HepG2 (cell line): ENCODE measurements around the gene S100Z. TPM values are rescaled to one million over a fixed set of nuclear protein-coding genes. Genes with fewer than 3 reads are reported as not detected.
A peak's percentile ranks its signal among the peaks of the same experiment; 100 is the strongest.

ENCODE experiments used
- ATAC-seq: fragments of 200-7000 bp; cut with Tn5 transposase; 3 replicates; pipeline ENCODE4 v1.9.1; 2020; ENCODE audit warnings: mild to moderate bottlenecking, moderate library complexity
- BruUV-seq: library from RNA; stranded (reverse); fragments of 400-500 nt; replicated peaks from 2 replicates; lab custom pipeline; 2021; lab: Mats Ljungman, UMichigan
- CTCF ChIA-PET: fragments of 300-600 bp; formaldehyde crosslinking; extraction: SDS; loops from one replicate; lab custom pipeline; 2021; ENCODE audit warnings: low total read pairs, inconsistent platforms, low intra/inter-chr PET ratio; lab: Yijun Ruan, JAX
- POLR2A ChIA-PET: fragments of 350-600 bp; sonication (Branson Sonifier 250); formaldehyde crosslinking; loops from one replicate; lab custom pipeline; 2020; ENCODE audit warnings: antibody characterized with exemption, inconsistent platforms; lab: Yijun Ruan, JAX
- DNase-seq: peaks from one replicate; pipeline ENCODE4 v3.0.0-alpha.2; 2015; ENCODE audit warnings: low spot score
- FAIRE-seq: peaks from 3 replicates; lab custom pipeline; 2011; peaks lifted over from hg19 to GRCh38; lab: Jason Lieb, UNC
- H2AFZ ChIP-seq: one replicate; pipeline ENCODE4 v1.6.1; 2011; ENCODE audit warnings: low read length, inconsistent platforms
- H3K27ac ChIP-seq: fragments of 300-600 bp; 3 replicates; pipeline ENCODE4 v1.8.0; 2011; ENCODE audit warnings: mixed run types, mild to moderate bottlenecking, mixed read lengths, low read length, inconsistent platforms; ENCODE audit not compliant: insufficient read depth; ENCODE audit errors: extremely low read length
- H3K27me3 ChIP-seq, 2 experiments: fragments of 200-600 bp in 1 of 2; 2 replicates in 1 of 2; 3 replicates in 1 of 2; pipeline versions ENCODE4 v1.6.0 to v1.8.0; 2011; ENCODE audit warnings: low read length in 2 of 2, mild to moderate bottlenecking in 2 of 2, moderate library complexity in 2 of 2, inconsistent platforms in 1 of 2; ENCODE audit not compliant: insufficient read depth in 2 of 2, control insufficient read depth in 1 of 2
- H3K36me3 ChIP-seq, 2 experiments: fragments of 200-600 bp in 1 of 2; replicated peaks in 1 of 2; 2 replicates in 1 of 2; 3 replicates in 1 of 2; pipeline versions ENCODE4 v1.5.1 to v1.8.0; 2011; ENCODE audit warnings: low read length in 2 of 2, inconsistent platforms in 1 of 2; ENCODE audit not compliant: insufficient read depth in 2 of 2, control insufficient read depth in 1 of 2
- H3K4me1 ChIP-seq: 2 replicates; pipeline ENCODE4 v1.5.1; 2012; ENCODE audit warnings: low read length, inconsistent platforms; ENCODE audit not compliant: insufficient read depth
- H3K4me2 ChIP-seq: 2 replicates; pipeline ENCODE4 v1.6.0; 2011; ENCODE audit warnings: low read depth, low read length, inconsistent platforms
- H3K4me3 ChIP-seq, 3 experiments: fragments of 200-600 bp in 1 of 3; sonication (generic), shearing (Covaris generic) in 1 of 3; replicated peaks in 1 of 3; 2 replicates each; pipeline ENCODE4 v1.5.1; 2011 to 2016; ENCODE audit warnings: low read length in 3 of 3, inconsistent platforms in 2 of 3, low read depth in 2 of 3, mild to moderate bottlenecking in 2 of 3, control low read depth in 1 of 3, mixed read lengths in 1 of 3; ENCODE audit not compliant: insufficient read depth in 1 of 3
- H3K79me2 ChIP-seq: one replicate; pipeline ENCODE4 v1.6.1; 2011; ENCODE audit warnings: low read length, inconsistent platforms; ENCODE audit not compliant: insufficient read depth
- H3K9ac ChIP-seq: 2 replicates; pipeline ENCODE4 v1.6.0; 2011; ENCODE audit warnings: mild to moderate bottlenecking, low read depth, low read length, inconsistent platforms; ENCODE audit not compliant: insufficient read depth
- H3K9me3 ChIP-seq: 2 replicates; pipeline ENCODE4 v1.5.1; 2012; ENCODE audit warnings: mild to moderate bottlenecking, low read length
- H4K20me1 ChIP-seq: 2 replicates; pipeline ENCODE4 v1.6.0; 2011; ENCODE audit warnings: inconsistent platforms, mild to moderate bottlenecking, low read length, moderate library complexity; ENCODE audit not compliant: insufficient read depth
- AHR ChIP-seq: IDR thresholded peaks from 2 replicates; pipeline ENCODE4 v1.6.1; 2018; ENCODE audit warnings: missing genetic modification reagents, missing compliant biosample characterization
- EED ChIP-seq: sonication (generic); formaldehyde crosslinking; IDR thresholded peaks from 2 replicates; pipeline ENCODE4 v1.5.0; 2020; ENCODE audit warnings: mild to moderate bottlenecking, missing genetic modification reagents
- HMG20B ChIP-seq: conservative IDR thresholded peaks from 2 replicates; pipeline ENCODE4 v1.6.1; 2016; ENCODE audit warnings: missing genetic modification reagents, missing compliant biosample characterization
- MAFK ChIP-seq, 2 experiments: IDR thresholded peaks in 1 of 2; conservative IDR thresholded peaks in 1 of 2; 2 replicates each; pipeline ENCODE4 v1.6.1; 2011; ENCODE audit warnings: improper control_type of control experiment in 2 of 2, low read length in 2 of 2
- PAWR ChIP-seq: sonication (generic); formaldehyde crosslinking; IDR thresholded peaks from 2 replicates; pipeline ENCODE4 v1.4.0; 2020; ENCODE audit warnings: missing genetic modification reagents, mild to moderate bottlenecking, borderline replicate concordance
- SAP130 ChIP-seq: IDR thresholded peaks from 2 replicates; pipeline ENCODE4 v1.6.1; 2016; ENCODE audit warnings: low read depth
- SIX4 ChIP-seq: sonication (generic); formaldehyde crosslinking; IDR thresholded peaks from 2 replicates; pipeline ENCODE4 v1.4.0; 2020; ENCODE audit warnings: missing genetic modification reagents
- SP2 ChIP-seq: sonication (generic); formaldehyde crosslinking; IDR thresholded peaks from 2 replicates; pipeline ENCODE4 v1.5.1; 2020; ENCODE audit warnings: mild to moderate bottlenecking, missing genetic modification reagents
- TAF15 ChIP-seq: fragments of 200-400 bp; formaldehyde crosslinking; IDR thresholded peaks from one replicate; pipeline ENCODE4 v1.6.1; 2018; ENCODE audit warnings: mild to moderate bottlenecking, low read depth, low read length; ENCODE audit not compliant: poor library complexity, severe bottlenecking
- ZBTB21 ChIP-seq: sonication (generic); formaldehyde crosslinking; IDR thresholded peaks from 2 replicates; pipeline ENCODE4 v1.4.0; 2020; ENCODE audit warnings: missing genetic modification reagents
- ZNF24 ChIP-seq: fragments of 450-650 bp; IDR thresholded peaks from 2 replicates; pipeline ENCODE4 v1.6.1; 2017; ENCODE audit warnings: antibody characterized with exemption, mild to moderate bottlenecking
- ZNF652 ChIP-seq: IDR thresholded peaks from 2 replicates; pipeline ENCODE4 v1.6.1; 2016; ENCODE audit warnings: low read depth, borderline replicate concordance
- ZNF709 ChIP-seq: sonication (generic); formaldehyde crosslinking; IDR thresholded peaks from 2 replicates; pipeline ENCODE4 v1.5.0; 2020; ENCODE audit warnings: mild to moderate bottlenecking, missing genetic modification reagents
- ZNF773 ChIP-seq: sonication (generic); formaldehyde crosslinking; IDR thresholded peaks from 2 replicates; pipeline ENCODE4 v1.4.0; 2020; ENCODE audit warnings: missing genetic modification reagents, borderline replicate concordance
- ZSCAN29 ChIP-seq: sonication (generic); formaldehyde crosslinking; conservative IDR thresholded peaks from 2 replicates; pipeline ENCODE4 v1.4.0; 2020; ENCODE audit warnings: mild to moderate bottlenecking, missing genetic modification reagents
- WGBS: methylation state at CpG from one replicate; pipeline ENCODE4 v1.1.6; 2017; ENCODE audit warnings: low lambda C conversion rate; 5-methylcytosine and 5-hydroxymethylcytosine counted together
- in situ Hi-C: cut with HindIII; loops from 2 replicates; pipeline ENCODE4 v1.10.0; 2017; ENCODE audit warnings: low pct_unique_long_range_greater_than_20kb; ENCODE audit not compliant: extremely low pct_ligation_motif_present
- intact Hi-C: fragments of 100-400 bp; cut with micrococcal nuclease; formaldehyde crosslinking; loops from one replicate; pipeline ENCODE4 v1.10.0; 2022; ENCODE audit not compliant: unreplicated experiment
- polyA plus RNA-seq, 8 experiments: library from polyadenylated mRNA; depleted of rRNA in 3 of 8; stranded (reverse) in 7 of 8; unstranded in 1 of 8; fragments of >200 nt; fragmentation: Illumina TruSeq in 4 of 8; extraction: Trizol in 4 of 8; gene quantifications; 2 replicates each; pipeline versions ENCODE4 v1.2.1 to v1.2.3, GENCODE V29; 2011 to 2016; ENCODE audit warnings: low read depth in 4 of 8, missing spikeins in 1 of 8, mixed read lengths in 1 of 8; ENCODE audit not compliant: insufficient read depth in 1 of 8
- total RNA-seq, 5 experiments: library from RNA; depleted of rRNA; stranded (reverse); fragments of >200 nt; fragmentation: Illumina TruSeq; extraction: Trizol; gene quantifications; 2 replicates each; pipeline ENCODE4 v1.2.3, GENCODE V29; 2016; ENCODE audit warnings: low read depth in 1 of 5
- TF ChIP-seq, protein P1 (sequence below): IDR thresholded peaks from 2 replicates; pipeline ENCODE4 v1.6.1; 2016; ENCODE audit warnings: missing genetic modification reagents, missing compliant biosample characterization
- TF ChIP-seq, protein P2 (sequence below): sonication (generic); formaldehyde crosslinking; IDR thresholded peaks from 2 replicates; pipeline ENCODE4; 2020; ENCODE audit warnings: missing genetic modification reagents, mild to moderate bottlenecking, borderline replicate concordance

Gene S100Z
- total and polyA plus RNA-seq, 2 of the 13 experiments (the other 11 are each of a cell fraction or from before 2014, with no cell fraction given), result 0.22 TPM; not detected in 1

DNA sequence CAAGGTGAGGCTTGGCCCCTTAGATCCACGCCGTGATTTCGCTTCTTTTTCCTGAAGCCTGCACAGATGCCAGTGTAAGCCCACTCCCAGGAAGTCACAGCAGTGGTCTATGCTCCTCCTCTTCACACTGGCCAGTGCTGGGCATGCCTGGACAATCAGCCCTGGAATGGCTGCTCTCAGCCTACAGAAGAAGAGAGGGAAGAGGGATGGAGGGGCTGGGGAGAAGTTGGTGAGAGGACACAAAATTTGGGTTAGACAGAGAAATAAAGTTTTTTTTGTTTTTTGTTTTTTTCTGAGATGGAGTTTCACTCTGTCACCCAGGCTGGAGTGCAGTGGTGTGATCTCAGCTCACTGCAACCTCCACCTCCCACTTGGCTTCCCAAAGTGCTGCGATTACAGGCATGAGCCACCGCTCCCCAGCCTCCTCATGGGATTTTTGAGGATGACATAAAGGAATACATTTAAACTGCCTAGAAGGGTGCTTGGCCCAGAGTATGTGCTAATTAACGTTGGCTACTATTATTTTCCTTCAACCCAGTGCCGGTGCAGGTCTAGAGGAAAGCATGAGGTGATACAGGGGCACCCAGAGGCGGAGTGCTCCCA, 830 bp downstream of the S100Z start:
- Histone ChIP-seq H3K27ac (no peak overlapping the region), H2AFZ (no peak overlapping the region), H3K9ac (no peak overlapping the region), H3K36me3 (no peaks in the 10 kb centered on the region), H3K9me3 (no peaks in the 10 kb centered on the region), H3K4me1 (peaks cover 18% of the 10 kb centered on the region; the same call in 1 of the 2 replicates), H4K20me1 (no peaks in the 10 kb centered on the region), H3K4me3 (no peak overlapping the region), H3K79me2 (no peaks in the 10 kb centered on the region), H3K27me3 (no peaks in the 10 kb centered on the region; a peak in 1 of 5 replicates), H3K4me2 (peak overlapping the region; percentile 24; the same call in 1 of the 2 replicates)
- FAIRE-seq (no peak), DNase-seq (no peak), ATAC-seq (peak; percentile 49; the same call in 2 of the 3 replicates)
- WGBS, result 67% methylated on average over 8 of the region's 8 CpGs
- ChIA-PET POLR2A (no interaction called here), CTCF (no interaction called here)
- in situ Hi-C loops, result no loop called here
- BruUV-seq, result no TSS peak
- intact Hi-C loops, result no loop called here
- TF ChIP-seq SIX4 (CRISPR knock-in tag) (no peak), ZNF652 (CRISPR knock-in tag) (no peak), ZNF773 (CRISPR knock-in tag) (no peak), TAF15 (no peak), HMG20B (CRISPR knock-in tag) (no peak), PAWR (CRISPR knock-in tag) (no peak), SAP130 (CRISPR knock-in tag) (no peak), SP2 (CRISPR knock-in tag) (no peak), ZNF709 (CRISPR knock-in tag) (no peak), ZBTB21 (CRISPR knock-in tag) (no peak), ZSCAN29 (CRISPR knock-in tag) (no peak), EED (CRISPR knock-in tag) (no peak), ZNF24 (no peak), MAFK (conservative IDR thresholded peaks at IDR 0.05 in 1 of 2, IDR thresholded peaks at IDR 0.05 in 1 of 2; ENCODE audit: low read length in 2 of 2) (no peak), AHR (CRISPR knock-in tag) (no peak)
- TF ChIP-seq, protein P1, sequence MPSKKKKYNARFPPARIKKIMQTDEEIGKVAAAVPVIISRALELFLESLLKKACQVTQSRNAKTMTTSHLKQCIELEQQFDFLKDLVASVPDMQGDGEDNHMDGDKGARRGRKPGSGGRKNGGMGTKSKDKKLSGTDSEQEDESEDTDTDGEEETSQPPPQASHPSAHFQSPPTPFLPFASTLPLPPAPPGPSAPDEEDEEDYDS (CRISPR knock-in tag), result no peak
- TF ChIP-seq, protein P2, sequence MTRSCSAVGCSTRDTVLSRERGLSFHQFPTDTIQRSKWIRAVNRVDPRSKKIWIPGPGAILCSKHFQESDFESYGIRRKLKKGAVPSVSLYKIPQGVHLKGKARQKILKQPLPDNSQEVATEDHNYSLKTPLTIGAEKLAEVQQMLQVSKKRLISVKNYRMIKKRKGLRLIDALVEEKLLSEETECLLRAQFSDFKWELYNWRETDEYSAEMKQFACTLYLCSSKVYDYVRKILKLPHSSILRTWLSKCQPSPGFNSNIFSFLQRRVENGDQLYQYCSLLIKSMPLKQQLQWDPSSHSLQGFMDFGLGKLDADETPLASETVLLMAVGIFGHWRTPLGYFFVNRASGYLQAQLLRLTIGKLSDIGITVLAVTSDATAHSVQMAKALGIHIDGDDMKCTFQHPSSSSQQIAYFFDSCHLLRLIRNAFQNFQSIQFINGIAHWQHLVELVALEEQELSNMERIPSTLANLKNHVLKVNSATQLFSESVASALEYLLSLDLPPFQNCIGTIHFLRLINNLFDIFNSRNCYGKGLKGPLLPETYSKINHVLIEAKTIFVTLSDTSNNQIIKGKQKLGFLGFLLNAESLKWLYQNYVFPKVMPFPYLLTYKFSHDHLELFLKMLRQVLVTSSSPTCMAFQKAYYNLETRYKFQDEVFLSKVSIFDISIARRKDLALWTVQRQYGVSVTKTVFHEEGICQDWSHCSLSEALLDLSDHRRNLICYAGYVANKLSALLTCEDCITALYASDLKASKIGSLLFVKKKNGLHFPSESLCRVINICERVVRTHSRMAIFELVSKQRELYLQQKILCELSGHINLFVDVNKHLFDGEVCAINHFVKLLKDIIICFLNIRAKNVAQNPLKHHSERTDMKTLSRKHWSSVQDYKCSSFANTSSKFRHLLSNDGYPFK (CRISPR knock-in tag), result no peak
